ENCODE data around the gene RBMS3.

DNA sequence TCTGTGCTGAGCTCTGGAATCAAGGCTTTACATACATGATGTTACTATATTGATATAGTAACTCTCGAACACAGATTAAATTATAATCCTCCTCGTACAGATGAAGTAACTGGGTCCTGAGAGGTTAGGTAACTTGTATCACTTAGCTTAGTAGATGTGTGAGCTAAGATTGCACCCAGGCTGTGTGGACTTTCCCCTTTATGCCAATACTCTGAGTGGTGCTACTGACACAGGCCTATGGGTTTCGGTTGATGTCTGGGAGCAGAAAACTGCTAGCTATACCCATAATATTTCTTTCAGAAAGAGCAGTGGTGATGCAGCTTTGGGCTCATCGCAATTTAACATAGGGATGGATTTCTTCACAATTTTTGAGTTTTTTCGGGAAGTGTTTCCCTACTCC, 259.7 kb downstream of the RBMS3 start:
- TF ChIP-seq POLR2A (IDR thresholded peaks at IDR 0.05; ENCODE audit: low read length) (no peak), GATA1 (IDR thresholded peaks at IDR 0.05; ENCODE audit: low read depth, low read length) (no peak)

Measured in erythroblast (primary cell).